Activated CD4-positive, alpha-beta memory T cell treated with anti-CD3 and anti-CD28 coated beads, Interleukin-2, amount 10 ng/mL, durations not matched to agents 7 days and 5 days (primary cell): ENCODE measurements around the gene HNRNPAB. TPM values are rescaled to one million over a fixed set of nuclear protein-coding genes. Genes with fewer than 3 reads are reported as not detected.
A peak's percentile ranks its signal among the peaks of the same experiment; 100 is the strongest.
"Not testable (repeated sequence)": the region's sequence is repeated elsewhere in the genome, so short reads cannot be mapped to it uniquely, and the experiment has no call there.

Experiments used
- CTCF ChIA-PET: fragments of 350-600 bp; sonication (Branson Sonifier 250); formaldehyde crosslinking; loops from one replicate; lab custom pipeline; 2021; ENCODE audit warnings: antibody characterized with exemption, inconsistent platforms; lab: Charles Lee
- POLR2A ChIA-PET: fragments of 350-600 bp; sonication (Branson Sonifier 250); formaldehyde crosslinking; loops from one replicate; lab custom pipeline; 2021; ENCODE audit warnings: antibody characterized with exemption; lab: Charles Lee
- DNase-seq: peaks from one replicate; pipeline ENCODE4 v3.0.0-alpha.2; 2020
- H3K27ac Mint-ChIP-seq: one replicate; pipeline ENCODE4 v1.8.0; 2021; ENCODE audit warnings: mild to moderate bottlenecking, mixed read lengths
- H3K27me3 Mint-ChIP-seq: one replicate; pipeline ENCODE4 v1.8.0; 2021; ENCODE audit warnings: mixed read lengths
- H3K36me3 Mint-ChIP-seq: one replicate; pipeline ENCODE4 v1.8.0; 2021; ENCODE audit warnings: low read depth, mixed read lengths
- H3K4me1 Mint-ChIP-seq: one replicate; pipeline ENCODE4 v1.8.0; 2021; ENCODE audit warnings: mixed read lengths
- H3K4me3 Mint-ChIP-seq: one replicate; pipeline ENCODE4 v1.8.0; 2021; ENCODE audit warnings: mild to moderate bottlenecking, mixed read lengths
- H3K9me3 Mint-ChIP-seq: one replicate; pipeline ENCODE4 v1.8.0; 2021; ENCODE audit warnings: mixed read lengths
- total RNA-seq, 2 experiments: library from RNA; stranded (reverse); gene quantifications; one replicate each; pipeline ENCODE4 v1.2.3, GENCODE V29; 2021

Gene HNRNPAB
- total RNA-seq, 2 experiments from 2014 or later = 177 to 186 TPM

GRCh38 chr5:178227929-178228328 is 23.6 kb downstream of the HNRNPAB start:
- H3K36me3 Mint-ChIP-seq = peaks cover 75% of the 10 kb centered on the region
- CTCF ChIA-PET = interaction anchor here (1.1 kb wide), 1 partner anchor 24 kb away, joined by 4 read pairs; the partner anchor contains the start of gene HNRNPAB

GRCh38 chr5:178228609-178229008 is 24.3 kb downstream of the HNRNPAB start:
- H3K27ac Mint-ChIP-seq = no peak overlapping the region
- no peak overlapping the region for H3K4me3 Mint-ChIP-seq
- no peak for DNase-seq
- H3K9me3 Mint-ChIP-seq = no peaks in the 10 kb centered on the region
- CTCF ChIA-PET = no interaction called here
- H3K4me1 Mint-ChIP-seq = peaks cover 61% of the 10 kb centered on the region
- POLR2A ChIA-PET = interaction anchor here (2.0 to 9.2 kb wide), 2 partner anchors 17 to 24 kb away, joined by 11 to 120 read pairs; partner anchors contain the start of gene HNRNPAB
- H3K27me3 Mint-ChIP-seq = no peaks in the 10 kb centered on the region
- peaks cover 70% of the 10 kb centered on the region for H3K36me3 Mint-ChIP-seq

More at GRCh38 chr5:178227929-178228328, 23.6 kb downstream of the HNRNPAB start:
- no peak overlapping the region for H3K4me3 Mint-ChIP-seq
- peak overlapping the region; percentile 16 for H3K27ac Mint-ChIP-seq
- POLR2A ChIA-PET = interaction anchor here (2.0 to 9.2 kb wide), 2 partner anchors 17 to 24 kb away, joined by 11 to 120 read pairs; partner anchors contain the start of gene HNRNPAB
- H3K27me3 Mint-ChIP-seq = no peaks in the 10 kb centered on the region
- no peak for DNase-seq
- H3K4me1 Mint-ChIP-seq = peaks cover 60% of the 10 kb centered on the region
- no peaks in the 10 kb centered on the region for H3K9me3 Mint-ChIP-seq

GRCh38 chr5:178229111-178229510 is 24.8 kb downstream of the HNRNPAB start:
- Mint-ChIP-seq H3K27ac (peak overlapping the region; percentile 42), H3K4me1 (peaks cover 65% of the 10 kb centered on the region)

GRCh38 chr5:178229861-178230260 is 25.5 kb downstream of the HNRNPAB start:
- ChIA-PET CTCF (interaction anchor here (0.6 kb wide), 1 partner anchor 323 kb away, joined by 3 read pairs; no protein-coding TSS in a partner anchor), POLR2A (interaction anchor here (1.8 to 9.2 kb wide), 4 partner anchors 10 to 26 kb away, joined by 5 to 120 read pairs (median 17); partner anchors contain the start of gene HNRNPAB)
- peaks cover 72% of the 10 kb centered on the region for H3K4me1 Mint-ChIP-seq
- no peak for DNase-seq
- H3K36me3 Mint-ChIP-seq = peaks cover 66% of the 10 kb centered on the region
- peak overlapping the region; percentile 89 for H3K4me3 Mint-ChIP-seq
- H3K27me3 Mint-ChIP-seq = no peaks in the 10 kb centered on the region
- peak overlapping the region; percentile 71 for H3K27ac Mint-ChIP-seq
- H3K9me3 Mint-ChIP-seq = no peaks in the 10 kb centered on the region

More at GRCh38 chr5:178229111-178229510, 24.8 kb downstream of the HNRNPAB start:
- H3K4me3 Mint-ChIP-seq, H3K9me3 Mint-ChIP-seq, H3K27me3 Mint-ChIP-seq, DNase-seq, CTCF ChIA-PET: not testable (repeated sequence)
- H3K36me3 Mint-ChIP-seq = peaks cover 67% of the 10 kb centered on the region
- POLR2A ChIA-PET = interaction anchor here (2.0 to 9.2 kb wide), 2 partner anchors 18 to 25 kb away, joined by 11 to 120 read pairs; partner anchors contain the start of gene HNRNPAB

GRCh38 chr5:178230879-178231538 is 26.7 kb downstream of the HNRNPAB start:
- no peak for DNase-seq
- H3K36me3 Mint-ChIP-seq = peaks cover 57% of the 10 kb centered on the region
- peak overlapping the region; percentile 82 for H3K27ac Mint-ChIP-seq
- ChIA-PET POLR2A (interaction anchor here (1.1 to 9.2 kb wide), 5 partner anchors 9 to 1392 kb away, joined by 4 to 120 read pairs (median 6); partner anchors contain the start of genes HNRNPAB and HNRNPH1), CTCF (interaction anchor here (0.7 to 2.6 kb wide), 2 partner anchors 27 to 110 kb away, joined by 3 to 7 read pairs; partner anchors contain the start of gene HNRNPAB)
- H3K4me3 Mint-ChIP-seq = peak overlapping the region; percentile 89
- no peaks in the 10 kb centered on the region for H3K27me3 Mint-ChIP-seq
- peaks cover 79% of the 10 kb centered on the region for H3K4me1 Mint-ChIP-seq
- H3K9me3 Mint-ChIP-seq = no peaks in the 10 kb centered on the region

GRCh38 chr5:178231539-178232123 is 27.3 kb downstream of the HNRNPAB start:
- peaks cover 54% of the 10 kb centered on the region for H3K36me3 Mint-ChIP-seq
- peak overlapping the region; percentile 82 for H3K27ac Mint-ChIP-seq
- H3K4me3 Mint-ChIP-seq = peak overlapping the region; percentile 89
- H3K9me3 Mint-ChIP-seq = no peaks in the 10 kb centered on the region
- ChIA-PET POLR2A (interaction anchor here (1.1 to 9.2 kb wide), 6 partner anchors 10 to 1392 kb away, joined by 4 to 120 read pairs (median 6); partner anchors contain the start of genes HNRNPAB and HNRNPH1), CTCF (interaction anchor here (2.6 kb wide), 1 partner anchor 27 kb away, joined by 7 read pairs; the partner anchor contains the start of gene HNRNPAB)
- no peak for DNase-seq
- peaks cover 81% of the 10 kb centered on the region for H3K4me1 Mint-ChIP-seq
- H3K27me3 Mint-ChIP-seq = no peaks in the 10 kb centered on the region

- peaks cover 82% of the 10 kb centered on the region for H3K4me1 Mint-ChIP-seq
- H3K27me3 Mint-ChIP-seq = no peaks in the 10 kb centered on the region
- ChIA-PET CTCF (interaction anchor here (0.9 to 2.6 kb wide), 2 partner anchors 28 to 393 kb away, joined by 3 to 7 read pairs; partner anchors contain the start of gene HNRNPAB), POLR2A (interaction anchor here (1.0 to 9.2 kb wide), 5 partner anchors 10 to 30 kb away, joined by 4 to 120 read pairs (median 6); partner anchors contain the start of gene HNRNPAB)
- H3K4me3 Mint-ChIP-seq = peak within 1 kb of the TSS; percentile 89
- DNase-seq = peak; percentile 81
- H3K36me3 Mint-ChIP-seq = peaks cover 47% of the 10 kb centered on the region
- H3K27ac Mint-ChIP-seq = peak within 1 kb of the TSS; percentile 84
- no peaks in the 10 kb centered on the region for H3K9me3 Mint-ChIP-seq
These were observed 28.0 kb downstream of the HNRNPAB start, which contains the start of gene PHYKPL for GRCh38 chr5:178232124-178232919. TSS of gene PHYKPL (minus strand) at chr5:178232802. CDS start at chr5:178232550, 252 bp downstream.

- Mint-ChIP-seq H3K4me1 (peaks cover 82% of the 10 kb centered on the region), H3K36me3 (peaks cover 41% of the 10 kb centered on the region), H3K9me3 (no peaks in the 10 kb centered on the region), H3K4me3 (peak overlapping the region; percentile 89), H3K27ac (peak overlapping the region; percentile 84), H3K27me3 (no peaks in the 10 kb centered on the region)
- DNase-seq = no peak
- POLR2A ChIA-PET = interaction anchor here (1.0 to 9.2 kb wide), 4 partner anchors 16 to 30 kb away, joined by 4 to 120 read pairs (median 14); partner anchors contain the start of gene HNRNPAB
- CTCF ChIA-PET = interaction anchor here (0.9 to 2.6 kb wide), 2 partner anchors 29 to 392 kb away, joined by 3 to 7 read pairs; partner anchors contain the start of gene HNRNPAB
These were observed 28.6 kb downstream of the HNRNPAB start for GRCh38 chr5:178232920-178233429.

GRCh38 chr5:178234121-178234749 is 29.9 kb downstream of the HNRNPAB start:
- no peak overlapping the region for H3K4me3 Mint-ChIP-seq
- H3K9me3 Mint-ChIP-seq = no peaks in the 10 kb centered on the region
- H3K4me1 Mint-ChIP-seq = peaks cover 83% of the 10 kb centered on the region
- CTCF ChIA-PET = interaction anchor here (0.6 to 1.5 kb wide), 15 partner anchors 8 to 1674 kb away, joined by 3 to 13 read pairs (median 4); partner anchors contain the start of gene HNRNPAB
- H3K27ac Mint-ChIP-seq = peak overlapping the region; percentile 69
- no peaks in the 10 kb centered on the region for H3K27me3 Mint-ChIP-seq
- POLR2A ChIA-PET = interaction anchor here (0.9 to 2.0 kb wide), 3 partner anchors 15 to 392 kb away, joined by 3 to 12 read pairs (median 4); partner anchors contain the start of gene HNRNPAB
- peaks cover 28% of the 10 kb centered on the region for H3K36me3 Mint-ChIP-seq
- no peak for DNase-seq

- POLR2A ChIA-PET = interaction anchor here (0.8 to 2.0 kb wide), 5 partner anchors 10 to 391 kb away, joined by 3 to 12 read pairs (median 3); partner anchors contain the start of gene HNRNPAB
These were observed 30.6 kb downstream of the HNRNPAB start for GRCh38 chr5:178234750-178235587.

More at GRCh38 chr5:178234750-178235587, 30.6 kb downstream of the HNRNPAB start:
- no peaks in the 10 kb centered on the region for H3K9me3 Mint-ChIP-seq
- peak overlapping the region; percentile 69 for H3K27ac Mint-ChIP-seq
- peak; percentile 82 for DNase-seq
- H3K36me3 Mint-ChIP-seq = peaks cover 21% of the 10 kb centered on the region
- no peak overlapping the region for H3K4me3 Mint-ChIP-seq
- no peaks in the 10 kb centered on the region for H3K27me3 Mint-ChIP-seq
- peaks cover 80% of the 10 kb centered on the region for H3K4me1 Mint-ChIP-seq
- CTCF ChIA-PET = interaction anchor here (0.6 to 1.5 kb wide), 17 partner anchors 9 to 1673 kb away, joined by 3 to 13 read pairs (median 3); partner anchors contain the start of gene HNRNPAB
